SK-N-SH treated with all-trans-retinoic acid at 6 μM for 48 hours (cell line): ENCODE measurements around the gene YOD1.

Experiments used
- CSDC2 ChIP-seq: fragments of 250-450 bp; sonication (Bioruptor Pico); IDR thresholded peaks from 2 replicates; pipeline ENCODE4 v1.5.0; 2020; ENCODE audit warnings: mild to moderate bottlenecking, moderate library complexity
- PPARA ChIP-seq: fragments of 250-450 bp; sonication (Bioruptor Pico); IDR thresholded peaks from 2 replicates; pipeline ENCODE4 v1.5.0; 2020; ENCODE audit warnings: mild to moderate bottlenecking, borderline replicate concordance
- SNAI2 ChIP-seq: fragments of 250-450 bp; sonication (Bioruptor Pico); IDR thresholded peaks from 2 replicates; pipeline ENCODE4 v1.5.0; 2020; ENCODE audit warnings: mild to moderate bottlenecking, moderate library complexity
- TOX ChIP-seq: fragments of 250-450 bp; sonication (Bioruptor Pico); IDR thresholded peaks from 2 replicates; pipeline ENCODE4 v1.8.0; 2021; ENCODE audit warnings: mild to moderate bottlenecking, moderate library complexity, borderline replicate concordance
- ZFP3 ChIP-seq: fragments of 250-450 bp; sonication (Bioruptor Pico); IDR thresholded peaks from 2 replicates; pipeline ENCODE4 v1.5.0; 2020; ENCODE audit warnings: mild to moderate bottlenecking, moderate library complexity
- ZNF565 ChIP-seq: fragments of 450-650 bp; formaldehyde crosslinking; conservative IDR thresholded peaks from 2 replicates; pipeline ENCODE4 v1.5.0; 2020; ENCODE audit warnings: low read depth, mild to moderate bottlenecking, moderate library complexity
- ZNF70 ChIP-seq: fragments of 450-650 bp; formaldehyde crosslinking; IDR thresholded peaks from 2 replicates; pipeline ENCODE4 v1.5.0; 2020; ENCODE audit warnings: mild to moderate bottlenecking, moderate library complexity
- TF ChIP-seq, protein P1 (sequence below): fragments of 250-450 bp; sonication (Bioruptor Pico); IDR thresholded peaks from 2 replicates; pipeline ENCODE4 v1.8.0; 2020; ENCODE audit warnings: mild to moderate bottlenecking, moderate library complexity, borderline replicate concordance
- TF ChIP-seq, protein P2 (sequence below): fragments of 250-450 bp; sonication (Bioruptor Pico); IDR thresholded peaks from 2 replicates; pipeline ENCODE4 v1.5.1; 2020; ENCODE audit warnings: low read depth, mild to moderate bottlenecking, moderate library complexity

DNA sequence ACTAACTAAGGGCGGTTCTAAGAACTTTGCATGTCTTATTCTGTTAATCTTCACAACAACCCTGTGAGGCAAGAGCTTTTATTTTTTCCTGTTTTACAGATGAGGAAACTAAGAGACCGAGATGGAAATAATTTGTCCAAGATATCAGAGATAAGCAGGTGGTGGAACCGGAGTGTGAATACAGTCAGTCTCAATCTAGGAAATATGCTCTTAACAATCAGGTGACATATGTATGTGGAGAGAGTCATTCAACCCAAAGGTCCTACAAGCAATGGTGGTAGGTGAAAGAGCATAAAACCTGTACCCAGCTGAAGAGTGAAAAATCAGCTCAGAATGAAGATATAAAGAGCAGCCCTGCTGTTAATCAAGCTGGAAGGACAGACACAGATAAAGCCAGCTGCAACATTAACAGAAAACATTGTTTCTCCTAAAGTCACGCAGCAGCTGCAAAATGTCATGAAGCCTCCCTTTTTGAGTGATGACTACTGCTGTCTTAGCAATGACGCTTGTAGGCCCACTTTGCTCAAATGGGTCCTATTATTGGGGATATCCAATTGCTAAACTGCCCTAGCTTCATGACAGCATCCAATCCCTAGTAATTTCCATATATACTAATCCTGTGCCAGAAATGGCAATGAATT is 50.2 kb downstream of the YOD1 start:
- no peak for TF ChIP-seq ZNF70
- TF ChIP-seq, protein P1, sequence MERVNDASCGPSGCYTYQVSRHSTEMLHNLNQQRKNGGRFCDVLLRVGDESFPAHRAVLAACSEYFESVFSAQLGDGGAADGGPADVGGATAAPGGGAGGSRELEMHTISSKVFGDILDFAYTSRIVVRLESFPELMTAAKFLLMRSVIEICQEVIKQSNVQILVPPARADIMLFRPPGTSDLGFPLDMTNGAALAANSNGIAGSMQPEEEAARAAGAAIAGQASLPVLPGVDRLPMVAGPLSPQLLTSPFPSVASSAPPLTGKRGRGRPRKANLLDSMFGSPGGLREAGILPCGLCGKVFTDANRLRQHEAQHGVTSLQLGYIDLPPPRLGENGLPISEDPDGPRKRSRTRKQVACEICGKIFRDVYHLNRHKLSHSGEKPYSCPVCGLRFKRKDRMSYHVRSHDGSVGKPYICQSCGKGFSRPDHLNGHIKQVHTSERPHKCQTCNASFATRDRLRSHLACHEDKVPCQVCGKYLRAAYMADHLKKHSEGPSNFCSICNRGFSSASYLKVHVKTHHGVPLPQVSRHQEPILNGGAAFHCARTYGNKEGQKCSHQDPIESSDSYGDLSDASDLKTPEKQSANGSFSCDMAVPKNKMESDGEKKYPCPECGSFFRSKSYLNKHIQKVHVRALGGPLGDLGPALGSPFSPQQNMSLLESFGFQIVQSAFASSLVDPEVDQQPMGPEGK (CRISPR knock-in tag), result no peak
- TF ChIP-seq ZNF565 (CRISPR knock-in tag), result no peak
- no peak for TF ChIP-seq CSDC2 (CRISPR knock-in tag)
- TF ChIP-seq SNAI2 (CRISPR knock-in tag), result no peak
- TF ChIP-seq TOX, result no peak
- TF ChIP-seq, protein P2, sequence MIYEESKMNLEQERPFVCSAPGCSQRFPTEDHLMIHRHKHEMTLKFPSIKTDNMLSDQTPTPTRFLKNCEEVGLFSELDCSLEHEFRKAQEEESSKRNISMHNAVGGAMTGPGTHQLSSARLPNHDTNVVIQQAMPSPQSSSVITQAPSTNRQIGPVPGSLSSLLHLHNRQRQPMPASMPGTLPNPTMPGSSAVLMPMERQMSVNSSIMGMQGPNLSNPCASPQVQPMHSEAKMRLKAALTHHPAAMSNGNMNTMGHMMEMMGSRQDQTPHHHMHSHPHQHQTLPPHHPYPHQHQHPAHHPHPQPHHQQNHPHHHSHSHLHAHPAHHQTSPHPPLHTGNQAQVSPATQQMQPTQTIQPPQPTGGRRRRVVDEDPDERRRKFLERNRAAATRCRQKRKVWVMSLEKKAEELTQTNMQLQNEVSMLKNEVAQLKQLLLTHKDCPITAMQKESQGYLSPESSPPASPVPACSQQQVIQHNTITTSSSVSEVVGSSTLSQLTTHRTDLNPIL (CRISPR knock-in tag), result no peak
- TF ChIP-seq PPARA (CRISPR knock-in tag), result no peak
- TF ChIP-seq ZFP3 (CRISPR knock-in tag), result no peak
